Liver (tissue), 9 donors: ENCODE results near the gene KRTAP20-3. TPM values are rescaled to one million over a fixed set of nuclear protein-coding genes. Genes with fewer than 3 reads are reported as not detected.

Source experiments
- DNase-seq: peaks from one replicate; pipeline ENCODE4 v3.0.0-alpha.2; 2017; ENCODE audit warnings: low spot score
- H3K27ac ChIP-seq, 2 donors: one replicate each; pipeline ENCODE4 v1.7.0; 2013; ENCODE audit warnings: inconsistent platforms in 2 of 2, low read length in 2 of 2, control low read depth in 1 of 2, low read depth in 1 of 2, mild to moderate bottlenecking in 1 of 2
- H3K27me3 ChIP-seq, 4 donors: one replicate each; pipeline versions ENCODE4 v1.6.1 to v1.7.0; 2013; ENCODE audit warnings: low read length in 3 of 4, inconsistent platforms in 1 of 4, mild to moderate bottlenecking in 1 of 4, moderate library complexity in 1 of 4; ENCODE audit not compliant: control insufficient read depth in 4 of 4, insufficient read depth in 4 of 4
- H3K36me3 ChIP-seq, 4 donors: one replicate each; pipeline versions ENCODE4 v1.6.1 to v1.7.0; 2013; ENCODE audit warnings: low read length in 3 of 4, mild to moderate bottlenecking in 3 of 4, low read depth in 1 of 4, moderate library complexity in 1 of 4; ENCODE audit not compliant: control insufficient read depth in 4 of 4, insufficient read depth in 3 of 4
- H3K4me1 ChIP-seq, 4 donors: one replicate each; pipeline versions ENCODE4 v1.6.1 to v1.7.0; 2013; ENCODE audit warnings: low read length in 3 of 4, mild to moderate bottlenecking in 3 of 4, moderate library complexity in 1 of 4; ENCODE audit not compliant: control insufficient read depth in 4 of 4, insufficient read depth in 4 of 4
- H3K4me3 ChIP-seq, 3 donors: one replicate each; pipeline versions ENCODE4 v1.6.1 to v1.7.0; 2013; ENCODE audit warnings: low read length in 3 of 3, control low read depth in 1 of 3, low read depth in 1 of 3, mild to moderate bottlenecking in 1 of 3
- H3K9ac ChIP-seq, 2 donors: one replicate each; pipeline ENCODE4 v1.7.0; 2013; ENCODE audit warnings: low read length in 2 of 2, mild to moderate bottlenecking in 2 of 2, moderate library complexity in 2 of 2, control low read depth in 1 of 2, low read depth in 1 of 2
- H3K9me3 ChIP-seq, 4 donors: one replicate each; pipeline versions ENCODE4 v1.6.1 to v1.7.0; 2013; ENCODE audit warnings: low read length in 3 of 4; ENCODE audit not compliant: control insufficient read depth in 4 of 4
- FOXA1 ChIP-seq: IDR thresholded peaks from 2 replicates; pipeline ENCODE4 v1.6.1; 2016; ENCODE audit warnings: antibody characterized with exemption
- FOXA2 ChIP-seq: IDR thresholded peaks from 2 replicates; pipeline ENCODE4 v1.6.1; 2016; ENCODE audit warnings: antibody characterized with exemption
- GABPA ChIP-seq, 2 donors: IDR thresholded peaks in 1 of 2; conservative IDR thresholded peaks in 1 of 2; 2 replicates each; pipeline ENCODE4 v1.6.1; 2016; ENCODE audit warnings: antibody characterized with exemption in 2 of 2, mild to moderate bottlenecking in 1 of 2, moderate library complexity in 1 of 2
- HNF4A ChIP-seq, 2 donors: conservative IDR thresholded peaks; 2 replicates each; pipeline ENCODE4 v1.6.1; 2016; ENCODE audit warnings: antibody characterized with exemption in 2 of 2, mild to moderate bottlenecking in 2 of 2
- HNF4G ChIP-seq: IDR thresholded peaks from 2 replicates; pipeline ENCODE4 v1.6.1; 2016; ENCODE audit warnings: antibody characterized with exemption
- JUND ChIP-seq, 2 donors: IDR thresholded peaks; 2 replicates each; pipeline ENCODE4 v1.6.1; 2016; ENCODE audit warnings: antibody characterized with exemption in 2 of 2
- NR2F2 ChIP-seq: IDR thresholded peaks from 2 replicates; pipeline ENCODE4 v1.6.1; 2016; ENCODE audit warnings: antibody characterized with exemption
- RXRA ChIP-seq, 2 donors: IDR thresholded peaks; 2 replicates each; pipeline ENCODE4 v1.6.1; 2017 to 2018; ENCODE audit warnings: antibody characterized with exemption in 2 of 2, mild to moderate bottlenecking in 1 of 2
- SP1 ChIP-seq: IDR thresholded peaks from 2 replicates; pipeline ENCODE4 v1.6.1; 2018; ENCODE audit warnings: antibody characterized with exemption, mild to moderate bottlenecking
- TAF1 ChIP-seq: conservative IDR thresholded peaks from 2 replicates; pipeline ENCODE4 v1.6.1; 2016; ENCODE audit warnings: antibody characterized with exemption, mild to moderate bottlenecking
- YY1 ChIP-seq: IDR thresholded peaks from 2 replicates; pipeline ENCODE4 v1.6.1; 2016; ENCODE audit warnings: antibody characterized with exemption, mild to moderate bottlenecking
- WGBS: extraction: QIAGEN DNeasy Blood & Tissue Kit; methylation state at CpG from one replicate; pipeline ENCODE4 v1.1.7; 2013; 5-methylcytosine and 5-hydroxymethylcytosine counted together
- polyA plus RNA-seq, 2 donors: library from polyadenylated mRNA; stranded (reverse) in 1 of 2; unstranded in 1 of 2; fragments of 200-250 nt in 1 of 2; fragments of >200 nt in 1 of 2; fragmentation: Nextera tagmentation in 1 of 2; extraction: Ambion mirVana in 1 of 2; gene quantifications; one replicate each; pipeline versions ENCODE4 v1.2.1 to v1.2.3, GENCODE V29; 2013 to 2015
- total RNA-seq, 2 donors: library from RNA; depleted of rRNA; stranded (reverse); fragments of >200 nt; gene quantifications; one replicate each; pipeline ENCODE4 v1.2.3, GENCODE V29; 2014
- TF ChIP-seq, protein P1 (sequence below): IDR thresholded peaks from 2 replicates; pipeline ENCODE4 v1.6.1; 2016; ENCODE audit warnings: antibody characterized with exemption
- TF ChIP-seq, protein P2 (sequence below): IDR thresholded peaks from 2 replicates; pipeline ENCODE4 v1.6.1; 2016; ENCODE audit warnings: antibody characterized with exemption, mild to moderate bottlenecking
- TF ChIP-seq, protein P3 (sequence below): IDR thresholded peaks from 2 replicates; pipeline ENCODE4 v1.6.1; 2016; ENCODE audit warnings: antibody characterized with exemption
- TF ChIP-seq, protein P4 (sequence below): IDR thresholded peaks from 2 replicates; pipeline ENCODE4 v1.6.1; 2016; ENCODE audit warnings: antibody characterized with exemption
- donor health status: healthy.
- donor health status: healthy.
- donor health status: healthy.
- donor health status: healthy.
- donor health status: healthy.

Gene KRTAP20-3
- total and polyA plus RNA-seq, 4 donors: not detected

- WGBS: 58% methylated on average over 2 of the region's 2 CpGs
- DNase-seq: no peak
- no peaks in the 10 kb centered on the region for H3K36me3 ChIP-seq
- no peaks in the 10 kb centered on the region for H3K27me3 ChIP-seq
- H3K9me3 ChIP-seq: no peaks in the 10 kb centered on the region
- no peak within 1 kb of the TSS for H3K27ac ChIP-seq
- H3K4me1 ChIP-seq: no peaks in the 10 kb centered on the region
- no peak within 1 kb of the TSS for H3K9ac ChIP-seq
- TF ChIP-seq TAF1 (no peak), SP1 (no peak), FOXA1 (no peak), JUND (IDR thresholded peaks at IDR 0.05) (no peak)
- no peak within 1 kb of the TSS for H3K4me3 ChIP-seq
Observed at GRCh38 chr21:30613836-30614235, 28.8 kb upstream of the KRTAP20-3 start, which contains the start of gene KRTAP6-1. Gene KRTAP6-1 (minus strand): TSS chr21:30613930. CDS start chr21:30613904, 26 bp downstream.

DNA sequence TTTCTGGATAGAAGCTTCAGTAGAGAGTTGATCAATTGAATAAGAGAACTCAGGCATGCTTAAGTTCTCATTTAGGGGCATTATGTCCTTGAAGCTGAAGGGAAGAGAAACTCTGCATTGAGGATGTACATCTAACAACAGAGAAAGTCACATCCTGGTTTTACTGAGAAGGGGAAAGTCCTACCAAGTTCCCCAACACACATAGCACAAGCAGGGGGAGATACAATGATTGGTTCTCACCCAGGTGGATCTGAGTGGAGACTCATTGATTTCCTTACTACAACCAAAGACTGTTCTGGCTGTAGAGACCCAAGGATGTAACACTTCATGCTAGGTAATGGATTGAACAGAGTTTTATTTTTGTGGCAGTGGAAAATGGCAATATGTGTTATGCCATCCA, 27.5 kb upstream of the KRTAP20-3 start:
- no peak overlapping the region for H3K4me3 ChIP-seq
- no peaks in the 10 kb centered on the region for H3K27me3 ChIP-seq
- H3K9me3 ChIP-seq: no peaks in the 10 kb centered on the region
- no peaks in the 10 kb centered on the region for H3K36me3 ChIP-seq
- DNase-seq: no peak
- H3K4me1 ChIP-seq: no peaks in the 10 kb centered on the region
- H3K9ac ChIP-seq: no peak overlapping the region
- TF ChIP-seq YY1 (no peak), GABPA (IDR thresholded peaks at IDR 0.05 in 1 of 2, conservative IDR thresholded peaks at IDR 0.05 in 1 of 2) (no peak), HNF4G (no peak)
- no peak overlapping the region for H3K27ac ChIP-seq

DNA sequence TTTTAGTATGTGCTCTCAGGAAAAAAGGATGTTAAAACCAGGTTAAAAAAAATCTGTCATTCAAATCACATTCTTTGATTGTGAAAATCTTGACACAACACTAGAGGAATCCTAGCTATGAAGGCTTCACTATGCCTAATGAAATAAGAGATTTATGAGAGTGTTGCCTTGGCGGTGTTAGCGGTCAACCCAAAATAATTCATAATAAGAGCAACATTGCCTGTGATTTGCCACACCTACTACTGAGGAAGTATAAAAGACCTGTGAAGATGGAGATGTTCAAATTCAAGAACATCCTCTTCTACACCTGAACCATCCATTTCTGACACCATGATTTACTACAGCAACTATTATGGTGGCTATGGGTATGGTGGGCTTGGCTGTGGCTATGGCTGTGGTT, 26.5 kb upstream of the KRTAP20-3 start, which contains the start of gene KRTAP20-1:
Gene KRTAP20-1, plus strand, starts transcription at position 301 of the 400 bp plus-strand sequence. Its CDS starts 30 bp downstream, at position 331.
- TF ChIP-seq RXRA (IDR thresholded peaks at IDR 0.05): no peak
- TF ChIP-seq NR2F2: no peak
- no peak for TF ChIP-seq GABPA (IDR thresholded peaks at IDR 0.05 in 1 of 2, conservative IDR thresholded peaks at IDR 0.05 in 1 of 2)
- no peaks in the 10 kb centered on the region for H3K27me3 ChIP-seq
- H3K9me3 ChIP-seq: no peaks in the 10 kb centered on the region
- H3K27ac ChIP-seq: no peak within 1 kb of the TSS
- no peak for DNase-seq
- no peak within 1 kb of the TSS for H3K9ac ChIP-seq
- no peak within 1 kb of the TSS for H3K4me3 ChIP-seq
- H3K36me3 ChIP-seq: no peaks in the 10 kb centered on the region
- 92% methylated on average over 2 of the region's 2 CpGs for WGBS
- no peaks in the 10 kb centered on the region for H3K4me1 ChIP-seq

DNA sequence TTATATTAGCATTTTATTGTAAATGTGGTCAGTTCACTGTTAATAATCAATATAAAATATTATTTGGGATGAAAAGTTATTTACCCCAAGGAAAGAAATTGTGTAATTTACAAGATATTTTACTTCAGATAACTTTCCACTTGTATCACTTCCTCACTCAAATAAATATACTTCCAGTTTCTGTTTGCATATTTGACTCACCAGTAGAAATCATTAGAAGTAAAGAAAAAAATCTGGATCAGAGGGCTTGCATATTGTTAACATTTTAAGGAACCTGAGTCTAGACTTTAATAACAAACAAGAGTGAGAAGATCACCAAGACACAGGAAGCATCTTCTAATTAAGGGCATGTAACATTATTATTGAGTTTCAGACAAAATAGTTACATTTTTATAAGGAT, 22.6 kb upstream of the KRTAP20-3 start:
- TF ChIP-seq HNF4A (conservative IDR thresholded peaks at IDR 0.05): no peak
- TF ChIP-seq NR2F2: no peak
- no peak for TF ChIP-seq FOXA2
- TF ChIP-seq JUND (IDR thresholded peaks at IDR 0.05): no peak
- TF ChIP-seq, protein P1, sequence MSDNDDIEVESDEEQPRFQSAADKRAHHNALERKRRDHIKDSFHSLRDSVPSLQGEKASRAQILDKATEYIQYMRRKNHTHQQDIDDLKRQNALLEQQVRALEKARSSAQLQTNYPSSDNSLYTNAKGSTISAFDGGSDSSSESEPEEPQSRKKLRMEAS: no peak
- TF ChIP-seq, protein P2, sequence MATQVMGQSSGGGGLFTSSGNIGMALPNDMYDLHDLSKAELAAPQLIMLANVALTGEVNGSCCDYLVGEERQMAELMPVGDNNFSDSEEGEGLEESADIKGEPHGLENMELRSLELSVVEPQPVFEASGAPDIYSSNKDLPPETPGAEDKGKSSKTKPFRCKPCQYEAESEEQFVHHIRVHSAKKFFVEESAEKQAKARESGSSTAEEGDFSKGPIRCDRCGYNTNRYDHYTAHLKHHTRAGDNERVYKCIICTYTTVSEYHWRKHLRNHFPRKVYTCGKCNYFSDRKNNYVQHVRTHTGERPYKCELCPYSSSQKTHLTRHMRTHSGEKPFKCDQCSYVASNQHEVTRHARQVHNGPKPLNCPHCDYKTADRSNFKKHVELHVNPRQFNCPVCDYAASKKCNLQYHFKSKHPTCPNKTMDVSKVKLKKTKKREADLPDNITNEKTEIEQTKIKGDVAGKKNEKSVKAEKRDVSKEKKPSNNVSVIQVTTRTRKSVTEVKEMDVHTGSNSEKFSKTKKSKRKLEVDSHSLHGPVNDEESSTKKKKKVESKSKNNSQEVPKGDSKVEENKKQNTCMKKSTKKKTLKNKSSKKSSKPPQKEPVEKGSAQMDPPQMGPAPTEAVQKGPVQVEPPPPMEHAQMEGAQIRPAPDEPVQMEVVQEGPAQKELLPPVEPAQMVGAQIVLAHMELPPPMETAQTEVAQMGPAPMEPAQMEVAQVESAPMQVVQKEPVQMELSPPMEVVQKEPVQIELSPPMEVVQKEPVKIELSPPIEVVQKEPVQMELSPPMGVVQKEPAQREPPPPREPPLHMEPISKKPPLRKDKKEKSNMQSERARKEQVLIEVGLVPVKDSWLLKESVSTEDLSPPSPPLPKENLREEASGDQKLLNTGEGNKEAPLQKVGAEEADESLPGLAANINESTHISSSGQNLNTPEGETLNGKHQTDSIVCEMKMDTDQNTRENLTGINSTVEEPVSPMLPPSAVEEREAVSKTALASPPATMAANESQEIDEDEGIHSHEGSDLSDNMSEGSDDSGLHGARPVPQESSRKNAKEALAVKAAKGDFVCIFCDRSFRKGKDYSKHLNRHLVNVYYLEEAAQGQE: no peak
- TF ChIP-seq, protein P3, sequence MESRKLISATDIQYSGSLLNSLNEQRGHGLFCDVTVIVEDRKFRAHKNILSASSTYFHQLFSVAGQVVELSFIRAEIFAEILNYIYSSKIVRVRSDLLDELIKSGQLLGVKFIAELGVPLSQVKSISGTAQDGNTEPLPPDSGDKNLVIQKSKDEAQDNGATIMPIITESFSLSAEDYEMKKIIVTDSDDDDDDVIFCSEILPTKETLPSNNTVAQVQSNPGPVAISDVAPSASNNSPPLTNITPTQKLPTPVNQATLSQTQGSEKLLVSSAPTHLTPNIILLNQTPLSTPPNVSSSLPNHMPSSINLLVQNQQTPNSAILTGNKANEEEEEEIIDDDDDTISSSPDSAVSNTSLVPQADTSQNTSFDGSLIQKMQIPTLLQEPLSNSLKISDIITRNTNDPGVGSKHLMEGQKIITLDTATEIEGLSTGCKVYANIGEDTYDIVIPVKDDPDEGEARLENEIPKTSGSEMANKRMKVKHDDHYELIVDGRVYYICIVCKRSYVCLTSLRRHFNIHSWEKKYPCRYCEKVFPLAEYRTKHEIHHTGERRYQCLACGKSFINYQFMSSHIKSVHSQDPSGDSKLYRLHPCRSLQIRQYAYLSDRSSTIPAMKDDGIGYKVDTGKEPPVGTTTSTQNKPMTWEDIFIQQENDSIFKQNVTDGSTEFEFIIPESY: no peak
- TF ChIP-seq YY1: no peak
- no peak for TF ChIP-seq RXRA (IDR thresholded peaks at IDR 0.05)
- TF ChIP-seq GABPA (IDR thresholded peaks at IDR 0.05 in 1 of 2, conservative IDR thresholded peaks at IDR 0.05 in 1 of 2): no peak
- TF ChIP-seq, protein P4, sequence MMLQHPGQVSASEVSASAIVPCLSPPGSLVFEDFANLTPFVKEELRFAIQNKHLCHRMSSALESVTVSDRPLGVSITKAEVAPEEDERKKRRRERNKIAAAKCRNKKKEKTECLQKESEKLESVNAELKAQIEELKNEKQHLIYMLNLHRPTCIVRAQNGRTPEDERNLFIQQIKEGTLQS: no peak
- Histone ChIP-seq H3K27me3 (no peaks in the 10 kb centered on the region), H3K4me1 (no peaks in the 10 kb centered on the region), H3K4me3 (no peak overlapping the region), H3K9ac (no peak overlapping the region), H3K36me3 (no peaks in the 10 kb centered on the region), H3K9me3 (no peaks in the 10 kb centered on the region), H3K27ac (no peak overlapping the region)
- DNase-seq: no peak
